HG03354 (cell line): ENCODE data around the gene BACE1-AS.
"Not testable (repeated sequence)": the region's sequence is repeated elsewhere in the genome, so short reads cannot be mapped to it uniquely, and the experiment has no call there.

Experiments
- ATAC-seq: cut with Tn5 transposase; IDR thresholded peaks from one replicate; pipeline ENCODE4 v1.9.1; 2021; ENCODE audit warnings: mild to moderate bottlenecking; ENCODE audit not compliant: unreplicated experiment, poor library complexity, severe bottlenecking

BACE1-AS gene

DNA sequence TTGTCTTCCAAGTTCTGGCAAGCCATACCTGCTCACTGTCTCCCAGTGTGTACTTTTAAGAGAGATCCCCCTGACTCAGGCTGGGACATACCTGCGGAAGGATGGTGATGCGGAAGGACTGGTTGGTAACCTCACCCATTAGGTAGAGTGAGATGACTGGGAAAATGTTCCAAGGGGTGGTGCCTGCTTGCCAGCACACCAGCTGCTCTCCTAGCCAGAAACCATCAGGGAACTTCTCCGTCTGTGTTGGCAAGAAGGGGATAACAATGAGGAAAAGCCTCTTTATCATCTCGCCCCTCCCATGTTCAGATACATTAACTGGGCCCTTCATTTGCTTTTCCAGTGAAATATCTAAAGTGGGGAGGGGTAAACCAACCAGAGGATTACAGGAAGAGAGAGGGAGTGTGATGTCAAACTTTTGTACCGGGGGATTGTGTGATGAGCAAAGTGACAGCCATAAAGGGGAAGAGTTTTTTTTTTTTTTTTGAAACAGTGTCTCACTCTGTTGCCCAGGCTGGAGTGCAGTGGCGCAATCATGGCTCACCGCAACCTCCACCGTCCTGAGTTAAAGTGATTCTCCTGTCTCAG is at the start of gene BACE1-AS:
Gene BACE1-AS, plus strand, starts transcription at position 538 of the 588 bp plus-strand sequence.
- ATAC-seq = no peak

DNA sequence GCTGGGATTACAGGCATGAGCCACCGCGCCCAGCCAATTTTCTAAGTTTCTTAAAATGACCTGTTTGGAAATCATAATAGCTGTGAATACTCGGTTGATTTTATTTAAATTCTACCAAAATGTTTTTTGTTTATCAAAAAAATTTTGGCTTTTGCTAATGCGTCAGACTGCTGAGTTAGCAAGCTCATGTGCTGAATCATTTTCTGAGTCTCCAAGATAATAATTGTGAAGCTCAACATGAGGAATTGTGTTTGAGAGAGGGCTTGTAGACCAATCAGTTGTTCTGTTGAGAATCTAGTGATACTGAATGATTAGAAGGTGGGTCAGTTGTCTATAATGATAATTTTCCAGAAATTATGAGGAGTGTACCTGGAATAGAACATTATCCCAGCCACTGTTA is 42.8 kb upstream of the BACE1-AS start:
- ATAC-seq = no peak

DNA sequence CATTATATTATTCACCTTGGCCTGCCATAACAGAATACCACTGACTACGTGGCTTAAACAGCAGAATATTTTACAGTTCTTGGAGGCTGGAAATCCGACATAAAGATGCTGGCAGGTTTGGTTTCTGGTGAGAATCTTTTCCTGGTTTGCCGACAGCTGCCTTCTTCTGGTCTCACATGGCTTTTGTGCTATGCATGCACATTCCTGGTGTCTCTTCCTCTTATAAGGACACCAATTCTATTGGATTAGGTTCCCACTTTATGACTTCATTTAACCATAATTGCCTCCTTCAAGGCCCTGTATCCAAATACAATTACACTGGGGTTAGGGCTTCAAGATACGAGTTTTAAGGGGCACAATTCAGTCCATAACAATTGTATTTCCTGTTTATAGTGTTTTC is 41.6 kb upstream of the BACE1-AS start:
- no peak for ATAC-seq

DNA sequence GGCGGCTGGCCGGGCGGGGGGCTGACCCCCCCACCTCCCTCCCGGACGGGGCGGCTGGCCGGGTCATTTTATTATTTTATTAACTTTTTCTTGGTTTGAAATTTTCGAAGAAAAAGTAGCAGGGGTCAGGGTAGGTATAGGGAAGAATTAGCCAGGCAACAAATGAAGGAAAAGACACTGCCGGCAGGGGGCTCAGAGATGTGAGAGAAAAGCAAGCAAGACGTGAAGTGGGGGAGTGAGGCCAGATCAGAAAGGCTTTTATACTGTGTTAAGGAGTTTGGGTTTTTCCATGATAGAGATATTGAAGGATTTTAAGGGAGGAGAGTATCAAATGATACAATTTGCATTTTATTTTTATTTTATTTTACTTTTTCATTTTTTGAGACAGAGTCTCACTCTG is 39.6 kb upstream of the BACE1-AS start:
- ATAC-seq = no peak

DNA sequence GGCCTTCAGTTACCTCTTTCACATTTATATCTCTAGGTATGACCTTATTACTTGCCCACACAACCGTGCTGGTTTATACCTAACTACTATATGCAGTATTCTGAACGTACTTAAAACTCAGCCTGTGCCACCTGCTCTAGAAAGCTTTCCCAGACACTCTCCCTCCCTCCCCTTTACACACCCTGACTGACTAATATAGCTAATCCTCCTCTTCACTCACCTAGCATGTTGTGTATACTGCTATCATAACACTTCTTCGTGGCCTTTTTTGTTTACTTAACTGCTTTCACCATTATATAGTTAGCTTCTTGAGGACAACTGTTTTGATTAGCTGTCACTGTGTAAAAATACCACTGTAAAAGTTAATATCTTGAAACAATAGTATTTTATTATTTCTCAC is 35.2 kb upstream of the BACE1-AS start:
- no peak for ATAC-seq

DNA sequence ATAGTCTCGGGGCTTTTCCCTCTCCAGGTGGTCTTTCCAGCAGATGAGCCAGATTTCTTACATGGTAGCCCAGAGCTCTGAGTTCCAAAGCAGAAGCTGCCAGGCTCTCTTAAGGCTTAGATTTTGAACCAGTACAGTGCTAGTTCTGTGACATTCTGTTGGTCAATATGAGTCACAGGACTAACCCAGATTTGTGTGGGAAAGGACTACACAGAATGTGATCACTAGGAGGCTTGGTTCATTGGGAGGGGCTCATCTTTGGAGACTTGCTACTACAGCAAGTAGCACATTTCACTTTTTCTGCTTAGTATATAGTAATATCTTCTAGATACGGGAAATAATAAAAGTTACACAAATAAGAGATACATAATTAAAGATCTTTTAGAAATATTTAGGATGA is 34.6 kb upstream of the BACE1-AS start:
- ATAC-seq = no peak

DNA sequence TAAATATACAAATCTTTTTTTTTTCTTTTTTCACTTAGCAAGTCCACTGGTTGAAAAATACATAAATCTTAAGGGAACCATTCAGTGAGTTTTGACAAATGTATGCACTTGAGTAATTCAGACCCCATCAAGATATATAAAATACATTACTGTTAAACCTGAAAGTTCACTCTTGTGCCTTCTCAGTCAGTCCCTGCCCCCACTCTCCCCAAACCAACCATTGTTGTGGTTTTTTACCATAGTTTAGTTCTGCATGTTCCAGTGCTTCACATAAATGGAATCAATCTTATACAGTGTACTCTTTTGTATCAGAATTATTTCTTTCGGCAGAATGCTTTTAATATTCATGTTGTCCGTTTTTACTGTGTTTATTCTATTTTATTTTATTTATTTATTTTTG is 32.6 kb upstream of the BACE1-AS start:
- ATAC-seq = no peak

DNA sequence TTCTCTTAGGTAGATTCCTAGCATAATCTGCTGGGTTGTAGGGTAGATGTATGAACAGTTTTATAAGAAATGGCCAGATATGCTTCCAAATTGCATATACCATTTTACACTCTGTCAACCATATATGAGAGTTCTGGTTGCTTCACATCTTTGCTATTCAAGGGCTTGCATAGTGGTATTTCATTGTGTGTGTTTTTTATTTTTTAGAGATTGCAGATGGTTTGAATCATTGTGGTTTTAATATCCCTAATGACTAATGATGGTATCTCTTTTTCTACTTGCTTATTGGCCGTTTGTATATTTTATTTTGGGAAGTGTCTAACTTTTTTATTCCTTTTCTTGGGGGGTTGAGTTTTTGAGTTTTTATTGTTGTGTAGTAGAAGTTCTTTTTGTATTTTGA is 31.7 kb upstream of the BACE1-AS start:
- ATAC-seq = no peak

DNA sequence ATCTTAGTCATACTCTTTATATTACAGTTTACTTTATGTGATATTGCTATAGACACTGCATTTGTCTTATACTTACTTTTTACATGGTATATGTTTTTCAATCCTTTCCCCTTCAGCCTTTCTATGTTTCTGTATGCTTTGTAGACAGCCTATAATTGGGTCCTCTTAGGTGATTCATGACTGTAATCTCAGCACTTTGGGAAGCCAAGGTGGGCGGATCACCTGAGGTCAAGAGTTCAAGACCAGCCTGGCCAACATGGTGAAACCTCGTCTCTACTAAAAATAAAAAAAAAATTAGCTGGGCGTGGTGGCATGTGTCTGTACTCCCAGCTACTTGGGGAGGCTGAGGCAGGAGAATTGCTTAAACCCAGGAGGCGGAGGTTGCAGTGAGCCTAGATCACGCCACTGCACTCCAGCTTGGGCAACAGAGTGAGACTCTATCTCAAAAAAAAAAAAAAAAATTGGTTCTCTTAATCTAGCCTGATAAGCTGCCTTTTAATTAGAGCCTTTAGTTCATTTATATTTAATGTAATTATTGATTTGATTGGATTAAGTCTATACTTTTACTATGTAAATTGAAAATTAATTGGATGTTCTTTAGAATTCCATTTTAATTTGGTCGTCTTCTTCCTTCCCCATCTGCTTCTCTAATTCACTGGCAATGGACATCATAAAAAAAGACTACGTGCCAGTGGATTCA is 26.4 kb upstream of the BACE1-AS start:
- not testable (repeated sequence) for ATAC-seq

DNA sequence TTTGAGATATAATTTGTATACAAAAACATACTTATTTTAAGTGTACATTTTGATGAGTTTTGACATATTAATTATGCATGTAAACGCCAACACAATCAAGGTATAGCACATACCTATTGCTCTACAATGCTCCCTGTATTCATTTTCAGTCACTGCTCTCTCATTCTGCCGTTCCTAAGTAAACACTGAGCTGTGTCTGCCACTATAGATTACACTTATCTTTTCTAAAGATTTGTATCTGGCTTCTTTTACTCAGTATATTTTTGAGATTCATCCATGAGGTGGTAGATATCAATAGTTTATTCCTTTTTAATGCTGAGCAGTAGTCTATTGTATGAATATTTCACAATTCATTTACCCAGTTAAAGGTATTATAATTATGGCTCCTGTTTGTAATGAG is 25.4 kb upstream of the BACE1-AS start:
- no peak for ATAC-seq

DNA sequence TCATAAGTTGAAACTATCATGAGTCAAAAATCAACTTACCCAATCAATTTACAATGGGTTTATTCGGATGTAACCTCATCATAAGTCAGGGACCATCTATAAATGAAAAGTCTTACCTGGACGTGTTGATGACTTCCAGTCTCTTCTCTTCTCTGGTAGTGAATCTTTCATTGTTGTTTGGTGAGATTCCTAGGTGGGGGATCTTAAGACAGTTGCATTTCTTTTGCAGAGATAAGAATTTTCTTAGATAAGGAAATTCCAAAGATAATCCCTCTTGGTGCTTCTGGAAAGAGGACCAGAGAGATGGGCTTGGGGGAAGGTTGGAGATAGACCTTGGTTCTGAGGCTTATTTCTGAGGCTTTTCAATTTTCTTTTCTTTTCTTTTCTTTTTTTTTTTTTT is 21.3 kb upstream of the BACE1-AS start:
- ATAC-seq = no peak

DNA sequence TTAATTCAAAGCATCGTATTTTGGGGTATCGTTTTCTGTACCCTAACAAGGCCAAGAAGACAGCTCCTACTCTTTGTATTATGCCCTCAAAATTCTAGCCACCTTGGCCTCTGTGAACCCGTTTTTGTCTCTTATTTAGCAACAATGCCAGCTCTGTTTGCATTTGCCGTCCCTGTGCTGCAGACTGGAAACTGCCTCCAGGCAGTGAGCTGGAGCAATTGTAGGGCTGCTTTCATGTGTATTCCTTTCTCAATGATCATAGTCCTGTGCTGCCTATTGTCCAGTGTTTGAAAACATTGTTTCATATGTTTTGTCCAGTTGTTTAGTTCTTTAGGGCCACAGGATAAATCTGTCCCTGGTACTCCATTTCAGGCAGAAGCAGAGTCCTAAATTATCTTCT is 19.9 kb upstream of the BACE1-AS start:
- no peak for ATAC-seq

DNA sequence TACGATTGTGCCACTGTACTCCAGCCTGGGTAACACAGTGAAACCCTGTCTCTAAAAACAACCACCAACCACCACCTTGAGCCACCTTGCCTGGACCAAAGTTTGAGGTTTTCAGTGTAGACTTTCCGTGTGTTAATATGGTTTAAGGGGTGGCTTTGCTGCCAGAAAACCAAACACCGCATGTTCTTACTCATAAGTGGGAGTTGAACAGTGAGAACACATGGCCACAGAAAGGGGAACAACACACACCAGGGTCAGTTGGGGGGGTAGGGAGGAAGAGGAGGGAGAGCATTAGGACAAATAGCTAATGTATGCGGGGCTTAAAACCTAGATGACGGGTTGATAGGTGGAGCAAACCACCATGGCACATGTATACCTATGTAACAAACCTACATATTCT is 19.0 kb upstream of the BACE1-AS start:
- ATAC-seq = not testable (repeated sequence)

DNA sequence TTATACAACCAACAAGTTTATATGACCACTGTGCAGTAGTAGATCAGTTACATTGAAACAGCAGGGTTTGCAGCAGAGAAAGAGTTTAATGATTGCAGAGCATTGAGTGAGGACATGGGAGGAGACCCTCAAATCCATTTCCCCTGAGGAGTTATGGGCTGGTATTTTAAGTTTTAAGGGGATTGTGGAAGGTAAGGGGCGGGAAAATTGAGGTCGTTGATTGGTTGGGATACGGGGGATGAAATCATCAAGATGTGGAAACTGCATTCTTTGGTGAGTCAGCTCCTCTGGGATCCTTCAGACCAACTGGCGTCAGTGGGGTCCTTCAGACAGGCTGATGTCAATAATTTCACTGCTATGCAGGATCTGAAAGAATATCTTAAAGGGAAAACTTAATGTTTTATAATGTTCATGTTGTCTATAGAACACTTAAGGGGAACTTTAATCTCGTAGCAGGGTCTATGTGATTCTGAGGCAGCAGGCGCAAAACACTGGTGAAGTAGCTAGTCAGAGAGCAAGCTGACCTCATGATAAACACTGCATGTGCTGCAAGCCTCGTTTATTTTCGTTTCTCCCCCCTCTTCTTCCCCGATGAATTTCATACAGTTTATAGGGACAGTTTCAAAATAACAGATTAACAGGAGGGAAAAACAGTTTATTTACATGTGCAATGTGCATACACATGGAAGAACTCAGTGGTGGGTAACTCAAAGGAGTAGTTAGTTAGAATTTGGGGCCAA is 17.4 kb upstream of the BACE1-AS start:
- ATAC-seq = no peak

DNA sequence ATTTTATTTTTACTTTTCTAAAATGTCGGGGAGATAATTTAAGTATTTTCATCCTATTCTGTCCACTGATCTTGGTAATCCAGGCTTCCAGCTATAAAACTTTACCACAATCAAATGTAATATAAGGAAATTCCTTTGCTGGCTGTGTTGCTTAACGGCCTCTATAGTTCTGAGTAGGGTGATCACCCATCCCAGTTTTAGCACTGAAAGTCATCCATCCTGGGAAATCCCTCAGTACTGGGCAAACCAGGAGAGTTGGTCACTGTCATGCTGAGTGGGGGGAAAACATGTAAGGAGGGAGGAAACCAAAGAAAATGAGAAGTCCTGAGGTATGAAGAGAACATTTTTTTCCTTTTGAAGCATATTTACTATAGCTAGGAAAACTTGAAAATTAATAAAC is 12.8 kb upstream of the BACE1-AS start:
- ATAC-seq = no peak

DNA sequence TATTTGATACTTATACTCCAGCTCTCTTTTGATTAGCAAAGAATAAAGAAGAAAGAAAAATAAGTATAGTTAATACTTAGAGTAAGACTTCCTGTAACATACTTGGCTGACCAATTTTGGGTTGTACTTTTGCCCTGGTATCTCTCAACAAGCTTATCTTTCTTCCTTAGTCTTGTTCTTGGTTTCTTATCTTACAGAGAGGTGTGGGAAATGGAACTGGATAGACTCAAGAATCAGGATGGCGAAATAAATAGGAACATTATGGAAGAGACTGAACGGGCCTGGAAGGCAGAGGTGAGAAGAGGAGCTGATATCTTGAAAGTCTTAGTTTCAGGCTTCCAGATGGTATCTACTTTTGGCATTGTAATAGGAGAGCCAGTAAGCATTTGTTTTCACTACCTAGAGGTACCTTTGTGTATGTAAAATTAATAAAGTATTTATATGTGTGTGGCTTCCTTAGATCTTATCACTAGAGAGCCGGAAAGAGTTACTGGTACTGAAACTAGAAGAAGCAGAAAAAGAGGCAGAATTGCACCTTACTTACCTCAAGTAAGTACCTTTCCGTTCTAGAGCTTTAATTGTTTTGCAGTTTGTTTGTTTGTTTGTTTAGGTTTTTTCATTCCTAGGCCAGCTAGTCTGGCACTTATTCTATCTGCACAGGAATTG is 11.3 kb upstream of the BACE1-AS start:
- ATAC-seq = no peak

DNA sequence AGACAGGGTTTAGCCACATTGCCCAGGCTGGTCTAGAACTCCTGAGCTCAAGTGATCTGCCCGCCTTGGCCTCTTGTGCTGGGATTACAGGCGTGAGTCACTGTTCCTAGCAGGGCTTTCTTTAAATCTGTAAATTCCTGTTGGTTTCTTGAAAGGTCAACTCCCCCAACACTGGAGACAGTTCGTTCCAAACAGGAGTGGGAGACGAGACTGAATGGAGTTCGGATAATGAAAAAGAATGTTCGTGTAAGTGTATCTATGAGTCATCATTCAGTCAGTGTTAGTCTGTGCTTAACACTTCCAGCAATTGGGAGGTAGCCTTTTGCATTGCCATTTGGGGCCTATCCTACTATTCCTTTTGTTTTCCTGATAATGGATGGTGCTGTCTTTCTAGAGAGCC is 10.0 kb upstream of the BACE1-AS start:
- ATAC-seq = no peak

DNA sequence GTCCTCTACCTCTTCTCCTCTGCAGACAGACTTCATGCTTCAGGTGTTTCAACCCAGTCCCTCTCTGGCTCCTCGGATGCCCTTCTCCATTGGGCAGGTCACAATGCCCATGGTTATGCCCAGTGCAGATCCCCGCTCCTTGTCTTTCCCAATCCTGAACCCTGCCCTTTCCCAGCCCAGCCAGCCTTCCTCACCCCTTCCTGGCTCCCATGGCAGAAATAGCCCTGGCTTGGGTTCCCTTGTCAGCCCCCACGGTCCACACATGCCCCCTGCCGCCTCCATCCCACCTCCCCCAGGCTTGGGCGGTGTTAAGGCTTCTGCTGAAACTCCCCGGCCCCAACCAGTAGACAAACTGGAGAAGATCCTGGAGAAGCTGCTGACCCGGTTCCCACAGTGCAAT is 9.3 kb upstream of the BACE1-AS start:
- ATAC-seq = no peak

DNA sequence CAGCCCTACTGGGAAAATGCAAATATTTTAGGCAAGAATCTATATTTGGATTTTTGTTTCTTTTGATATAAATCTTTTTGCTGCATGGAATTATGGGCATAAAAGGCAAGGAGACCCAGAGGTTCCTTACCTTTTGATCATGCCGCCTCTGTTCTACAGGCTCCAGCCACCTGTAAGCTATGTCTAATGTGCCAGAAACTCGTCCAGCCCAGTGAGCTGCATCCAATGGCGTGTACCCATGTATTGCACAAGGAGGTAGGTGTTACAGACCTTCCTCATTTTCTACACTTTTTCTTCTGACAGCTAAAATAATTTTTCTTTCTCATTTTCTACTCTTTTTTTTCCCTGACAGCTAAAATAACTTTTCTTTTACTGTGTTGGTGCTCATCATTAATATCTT is 8.2 kb upstream of the BACE1-AS start:
- no peak for ATAC-seq

DNA sequence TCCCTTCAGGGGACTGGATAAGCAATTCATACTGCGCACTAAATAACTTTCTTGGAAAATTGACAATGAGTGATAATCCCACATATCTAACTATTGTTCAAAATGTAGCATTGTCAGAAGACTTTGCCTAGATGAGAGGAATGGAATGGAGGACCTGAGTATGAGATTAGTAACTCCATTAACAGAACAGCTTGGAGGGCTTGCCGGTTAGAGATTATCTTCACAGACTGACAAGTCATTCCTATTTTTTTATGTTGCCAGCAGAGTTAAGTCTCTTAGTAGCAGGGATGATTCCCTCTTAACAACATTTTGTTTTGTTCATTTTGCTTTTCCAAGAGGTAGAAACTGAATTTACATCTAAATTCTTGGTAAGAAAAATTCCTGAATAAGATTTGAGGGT is 7.1 kb upstream of the BACE1-AS start:
- ATAC-seq = no peak

DNA sequence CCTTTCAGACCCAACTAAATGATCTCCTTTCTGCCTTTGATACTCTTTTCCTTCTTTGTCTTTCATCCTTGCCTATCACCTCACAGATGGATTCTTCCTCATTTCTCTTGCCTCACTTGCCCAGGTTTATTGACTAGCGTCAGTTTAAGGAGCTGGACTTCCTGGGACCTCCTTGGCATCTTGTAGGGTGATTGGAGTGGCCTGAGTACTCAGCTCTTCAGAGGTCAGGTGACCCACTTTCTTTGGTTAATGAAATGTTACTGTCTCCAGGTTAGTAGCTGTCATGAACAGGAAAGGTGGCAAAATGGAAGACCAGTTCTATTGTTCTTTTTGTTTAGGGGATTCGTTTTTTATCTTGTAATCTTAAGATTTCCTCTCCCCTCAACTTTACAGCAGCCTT is 4.6 kb upstream of the BACE1-AS start:
- no peak for ATAC-seq
